Activated T-helper 2 cell treated with anti-CD3 and anti-CD28 coated beads, Interferon-gamma antibody, Interleukin-2, Interleukin-4, amounts not matched to agents 10 μg/mL and 5 μg/mL and 100 μg/mL, durations not matched to agents 14 hours and 24 hours and 36 hours (primary cell): ENCODE measurements around the gene RAPGEF3. TPM values are rescaled to one million over a fixed set of nuclear protein-coding genes. Genes with fewer than 3 reads are reported as not detected.

Source experiments
- DNase-seq: peaks from one replicate; pipeline ENCODE4 v3.0.0; 2021; ENCODE audit warnings: low spot score
- H3K27ac Mint-ChIP-seq: one replicate; pipeline ENCODE4 v1.8.0; 2021; ENCODE audit warnings: mixed read lengths
- H3K27me3 Mint-ChIP-seq: one replicate; pipeline ENCODE4 v1.8.0; 2021; ENCODE audit warnings: low read depth, mixed read lengths
- H3K36me3 Mint-ChIP-seq: one replicate; pipeline ENCODE4 v1.8.0; 2021; ENCODE audit warnings: low read depth, mixed read lengths
- H3K4me1 Mint-ChIP-seq: one replicate; pipeline ENCODE4 v1.8.0; 2021; ENCODE audit warnings: low read depth, mixed read lengths
- H3K4me3 Mint-ChIP-seq: one replicate; pipeline ENCODE4 v1.8.0; 2021; ENCODE audit warnings: low read depth, mild to moderate bottlenecking, moderate library complexity, mixed read lengths
- H3K9me3 Mint-ChIP-seq: one replicate; pipeline ENCODE4 v1.8.0; 2021; ENCODE audit warnings: mixed read lengths
- intact Hi-C: fragments of 100-400 bp; cut with micrococcal nuclease; formaldehyde crosslinking; loops from one replicate; pipeline ENCODE4 v1.15.1; 2023
- total RNA-seq: library from RNA; stranded (reverse); gene quantifications from 2 replicates; pipeline ENCODE4 v1.2.3, GENCODE V29; 2022

RAPGEF3 gene
- total RNA-seq, 1 donor from 2014 or later = 2.7 TPM

- Mint-ChIP-seq H3K4me3 (no peak overlapping the region), H3K9me3 (no peaks in the 10 kb centered on the region), H3K36me3 (peaks cover 15% of the 10 kb centered on the region), H3K27me3 (no peaks in the 10 kb centered on the region), H3K4me1 (peaks cover 35% of the 10 kb centered on the region), H3K27ac (no peak overlapping the region)
- no peak for DNase-seq
- intact Hi-C loops = loop anchor here (2.0 kb wide), 2 partner anchors 31 to 59 kb away; no protein-coding TSS in a partner anchor
Measured at GRCh38 chr12:47777741-47778558, 19.3 kb upstream of the RAPGEF3 start.

- no peaks in the 10 kb centered on the region for H3K9me3 Mint-ChIP-seq
- intact Hi-C loops = no loop called here
- peaks cover 9% of the 10 kb centered on the region for H3K36me3 Mint-ChIP-seq
Measured at GRCh38 chr12:47777151-47777550, 18.5 kb upstream of the RAPGEF3 start.

GRCh38 chr12:47776471-47777143 is 17.9 kb upstream of the RAPGEF3 start:
- peaks cover 6% of the 10 kb centered on the region for H3K27me3 Mint-ChIP-seq
- intact Hi-C loops = no loop called here
- peaks cover 5% of the 10 kb centered on the region for H3K36me3 Mint-ChIP-seq
- H3K4me3 Mint-ChIP-seq = no peak overlapping the region
- no peak for DNase-seq
- no peak overlapping the region for H3K27ac Mint-ChIP-seq
- H3K9me3 Mint-ChIP-seq = no peaks in the 10 kb centered on the region
- peaks cover 38% of the 10 kb centered on the region for H3K4me1 Mint-ChIP-seq

More at GRCh38 chr12:47777151-47777550, 18.5 kb upstream of the RAPGEF3 start:
- Mint-ChIP-seq H3K27me3 (peaks cover 5% of the 10 kb centered on the region), H3K27ac (no peak overlapping the region), H3K4me3 (no peak overlapping the region), H3K4me1 (peaks cover 38% of the 10 kb centered on the region)
- DNase-seq = no peak

GRCh38 chr12:47775100-47775911 is 16.6 kb upstream of the RAPGEF3 start:
- Mint-ChIP-seq H3K36me3 (peaks cover 5% of the 10 kb centered on the region), H3K27ac (no peak overlapping the region), H3K4me1 (peaks cover 38% of the 10 kb centered on the region), H3K9me3 (no peaks in the 10 kb centered on the region), H3K27me3 (peaks cover 10% of the 10 kb centered on the region), H3K4me3 (peak overlapping the region; percentile 41)
- DNase-seq = no peak
- intact Hi-C loops = no loop called here

GRCh38 chr12:47774663-47775062 is 16.0 kb upstream of the RAPGEF3 start:
- no peaks in the 10 kb centered on the region for H3K9me3 Mint-ChIP-seq
- H3K36me3 Mint-ChIP-seq = peaks cover 5% of the 10 kb centered on the region
- intact Hi-C loops = no loop called here
- H3K4me3 Mint-ChIP-seq = peak overlapping the region; percentile 41
- peaks cover 10% of the 10 kb centered on the region for H3K27me3 Mint-ChIP-seq
- H3K27ac Mint-ChIP-seq = no peak overlapping the region
- H3K4me1 Mint-ChIP-seq = peaks cover 38% of the 10 kb centered on the region
- DNase-seq = no peak

- Mint-ChIP-seq H3K27me3 (peaks cover 10% of the 10 kb centered on the region), H3K4me1 (peaks cover 33% of the 10 kb centered on the region), H3K4me3 (peak overlapping the region; percentile 88), H3K36me3 (no peaks in the 10 kb centered on the region), H3K9me3 (no peaks in the 10 kb centered on the region), H3K27ac (peak overlapping the region; percentile 62)
- intact Hi-C loops = no loop called here
- no peak for DNase-seq
Measured at GRCh38 chr12:47773858-47774580, 15.3 kb upstream of the RAPGEF3 start.

- DNase-seq = peak; percentile 72
- H3K9me3 Mint-ChIP-seq = no peaks in the 10 kb centered on the region
- H3K4me3 Mint-ChIP-seq = peak within 1 kb of the TSS; percentile 88
- peaks cover 31% of the 10 kb centered on the region for H3K4me1 Mint-ChIP-seq
- peak within 1 kb of the TSS; percentile 62 for H3K27ac Mint-ChIP-seq
- peaks cover 10% of the 10 kb centered on the region for H3K27me3 Mint-ChIP-seq
- H3K36me3 Mint-ChIP-seq = no peaks in the 10 kb centered on the region
- intact Hi-C loops = no loop called here
Measured at GRCh38 chr12:47773062-47773857, 14.6 kb upstream of the RAPGEF3 start, which contains the start of gene SLC48A1. Gene SLC48A1 (plus strand): TSS chr12:47773238. CDS start chr12:47773305, 67 bp downstream.

- intact Hi-C loops = no loop called here
- H3K27ac Mint-ChIP-seq = no peak overlapping the region
- no peaks in the 10 kb centered on the region for H3K36me3 Mint-ChIP-seq
Measured at GRCh38 chr12:47772738-47773061, 14.0 kb upstream of the RAPGEF3 start.

GRCh38 chr12:47772094-47772660 is 13.5 kb upstream of the RAPGEF3 start:
- intact Hi-C loops = no loop called here
- Mint-ChIP-seq H3K27me3 (peaks cover 15% of the 10 kb centered on the region), H3K27ac (peak overlapping the region; percentile 18)

More at GRCh38 chr12:47772738-47773061, 14.0 kb upstream of the RAPGEF3 start:
- Mint-ChIP-seq H3K4me1 (peaks cover 25% of the 10 kb centered on the region), H3K4me3 (peak overlapping the region; percentile 74), H3K27me3 (peaks cover 10% of the 10 kb centered on the region), H3K9me3 (no peaks in the 10 kb centered on the region)
- no peak for DNase-seq

GRCh38 chr12:47771304-47771703 is 12.6 kb upstream of the RAPGEF3 start:
- intact Hi-C loops = no loop called here
- Mint-ChIP-seq H3K4me3 (no peak overlapping the region), H3K9me3 (no peaks in the 10 kb centered on the region), H3K27ac (no peak overlapping the region), H3K4me1 (peaks cover 28% of the 10 kb centered on the region), H3K27me3 (peaks cover 15% of the 10 kb centered on the region), H3K36me3 (no peaks in the 10 kb centered on the region)
- no peak for DNase-seq

More at GRCh38 chr12:47772094-47772660, 13.5 kb upstream of the RAPGEF3 start:
- H3K36me3 Mint-ChIP-seq = no peaks in the 10 kb centered on the region
- H3K4me1 Mint-ChIP-seq = peaks cover 28% of the 10 kb centered on the region
- peak overlapping the region; percentile 74 for H3K4me3 Mint-ChIP-seq
- no peak for DNase-seq
- no peaks in the 10 kb centered on the region for H3K9me3 Mint-ChIP-seq

GRCh38 chr12:47770086-47770726 is 11.5 kb upstream of the RAPGEF3 start:
- no peaks in the 10 kb centered on the region for H3K9me3 Mint-ChIP-seq
- H3K27ac Mint-ChIP-seq = no peak overlapping the region
- H3K4me1 Mint-ChIP-seq = peaks cover 22% of the 10 kb centered on the region
- H3K36me3 Mint-ChIP-seq = no peaks in the 10 kb centered on the region
- peaks cover 21% of the 10 kb centered on the region for H3K27me3 Mint-ChIP-seq
- H3K4me3 Mint-ChIP-seq = no peak overlapping the region
- intact Hi-C loops = no loop called here
- no peak for DNase-seq
